Natural killer cell (primary cell): ENCODE results near the gene ELK1. TPM values are rescaled to one million over a fixed set of nuclear protein-coding genes. Genes with fewer than 3 reads are reported as not detected.

Experiments used
- ATAC-seq, 3 donors: fragments of 150-1000 bp in 2 of 3; fragments of 200-7000 bp in 1 of 3; cut with Tn5 transposase; 1 replicate in 1 of 3; 2 replicates in 2 of 3; pipeline ENCODE4 v1.10.0; 2021; ENCODE audit warnings: mild to moderate bottlenecking in 2 of 3, moderate library complexity in 2 of 3
- DNase-seq, 2 donors: peaks; one replicate each; pipeline versions ENCODE4 v3.0.0 to v3.0.0-alpha.2; 2013 to 2021; ENCODE audit warnings: mixed read lengths in 1 of 2
- H3K27ac ChIP-seq: one replicate; pipeline ENCODE4 v1.5.1; 2013; ENCODE audit warnings: mild to moderate bottlenecking, low read length
- H3K27me3 ChIP-seq: one replicate; pipeline ENCODE4 v1.6.1; 2013; ENCODE audit warnings: low read length; ENCODE audit not compliant: control insufficient read depth, insufficient read depth
- H3K36me3 ChIP-seq: one replicate; pipeline ENCODE4 v1.6.1; 2013; ENCODE audit warnings: low read length; ENCODE audit not compliant: control insufficient read depth, insufficient read depth
- H3K4me1 ChIP-seq: one replicate; pipeline ENCODE4 v1.6.1; 2013; ENCODE audit warnings: low read length; ENCODE audit not compliant: control insufficient read depth, insufficient read depth
- H3K4me3 ChIP-seq: one replicate; pipeline ENCODE4 v1.5.1; 2013; ENCODE audit warnings: low read length
- H3K9me3 ChIP-seq: one replicate; pipeline ENCODE4 v1.6.1; 2013; ENCODE audit warnings: low read length; ENCODE audit not compliant: control insufficient read depth, insufficient read depth
- H3K27ac Mint-ChIP-seq, 2 donors: one replicate each; pipeline ENCODE4 v1.8.0; 2022; ENCODE audit warnings: mild to moderate bottlenecking in 2 of 2, mixed read lengths in 2 of 2, moderate library complexity in 1 of 2
- H3K27me3 Mint-ChIP-seq, 2 donors: one replicate each; pipeline ENCODE4 v1.8.0; 2022; ENCODE audit warnings: low read depth in 2 of 2, mixed read lengths in 2 of 2
- H3K36me3 Mint-ChIP-seq: one replicate; pipeline ENCODE4 v1.8.0; 2022; ENCODE audit warnings: mixed read lengths
- H3K4me1 Mint-ChIP-seq, 2 donors: one replicate each; pipeline ENCODE4 v1.8.0; 2022; ENCODE audit warnings: mixed read lengths in 2 of 2
- H3K4me3 Mint-ChIP-seq: one replicate; pipeline ENCODE4 v1.8.0; 2022; ENCODE audit warnings: mild to moderate bottlenecking, moderate library complexity, mixed read lengths
- H3K9me3 Mint-ChIP-seq, 2 donors: one replicate each; pipeline ENCODE4 v1.8.0; 2022; ENCODE audit warnings: mixed read lengths in 2 of 2
- CTCF ChIP-seq: fragments of 200-600 bp; IDR thresholded peaks from one replicate; pipeline ENCODE4 v1.8.0; 2022; ENCODE audit warnings: antibody characterized with exemption
- WGBS: methylation state at CpG from one replicate; pipeline ENCODE4 v1.1.7; 2013; ENCODE audit warnings: missing lambda C conversion rate; ENCODE audit not compliant: insufficient coverage; 5-methylcytosine and 5-hydroxymethylcytosine counted together
- intact Hi-C: fragments of 100-400 bp; cut with micrococcal nuclease; formaldehyde crosslinking; loops from one replicate; pipeline ENCODE4 v1.14.2; 2022
- total RNA-seq, 4 donors: library from RNA; stranded (reverse); fragments of 120-200 nt in 1 of 4; gene quantifications; one replicate each; pipeline versions ENCODE4 v1.2.3 to v1.2.4, GENCODE V29; 2013 to 2022

Gene ELK1
- total RNA-seq, 3 donors from 2014 or later (not counting 1 experiment from before 2014, with no cell fraction given) = 14.1 to 15.2 (median 14.8) TPM

- Histone ChIP-seq H3K9me3 (no peaks in the 10 kb centered on the region), H3K27me3 (no peaks in the 10 kb centered on the region), H3K4me1 (peaks cover 8% of the 10 kb centered on the region), H3K4me3 (no peak overlapping the region), H3K36me3 (no peaks in the 10 kb centered on the region), H3K27ac (no peak overlapping the region)
- Mint-ChIP-seq H3K9me3 (no peaks in the 10 kb centered on the region), H3K27ac (no peak overlapping the region), H3K27me3 (no peaks in the 10 kb centered on the region), H3K4me3 (no peak overlapping the region), H3K36me3 (no peaks in the 10 kb centered on the region), H3K4me1 (peaks cover 8 to 18% of the 10 kb centered on the region in 2 donors)
- ATAC-seq (no peak), DNase-seq (no peak)
- intact Hi-C loops = no loop called here
- TF ChIP-seq CTCF = no peak
- WGBS = 94% methylated on average over 14 of the region's 16 CpGs
These were observed 62.2 kb downstream of the ELK1 start for GRCh38 chrX:47587906-47588735.

- H3K4me1 ChIP-seq = peaks cover 17% of the 10 kb centered on the region
- Mint-ChIP-seq H3K36me3 (no peaks in the 10 kb centered on the region), H3K27ac (no peak overlapping the region), H3K27me3 (no peaks in the 10 kb centered on the region), H3K4me3 (no peak overlapping the region), H3K9me3 (no peaks in the 10 kb centered on the region), H3K4me1 (peaks cover 10 to 27% of the 10 kb centered on the region in 2 donors)
- H3K27ac ChIP-seq = no peak overlapping the region
- ATAC-seq (no peak), DNase-seq (no peak)
- 65% methylated on average over 4 of the region's 4 CpGs for WGBS
- H3K27me3 ChIP-seq = no peaks in the 10 kb centered on the region
- no peaks in the 10 kb centered on the region for H3K9me3 ChIP-seq
- H3K36me3 ChIP-seq = no peaks in the 10 kb centered on the region
- intact Hi-C loops = no loop called here
- no peak for TF ChIP-seq CTCF
- no peak overlapping the region for H3K4me3 ChIP-seq
These were observed 63.1 kb downstream of the ELK1 start for GRCh38 chrX:47587091-47587891.

- Mint-ChIP-seq H3K27me3 (no peaks in the 10 kb centered on the region), H3K36me3 (no peaks in the 10 kb centered on the region), H3K4me1 (peaks cover 20 to 38% of the 10 kb centered on the region in 2 donors), H3K27ac (no peak overlapping the region), H3K4me3 (no peak overlapping the region), H3K9me3 (no peaks in the 10 kb centered on the region)
- peaks cover 27% of the 10 kb centered on the region for H3K4me1 ChIP-seq
- no peak overlapping the region for H3K4me3 ChIP-seq
- no peak for ATAC-seq
- WGBS = 96% methylated on average over 9 of the region's 11 CpGs
- H3K36me3 ChIP-seq = no peaks in the 10 kb centered on the region
- no peak for TF ChIP-seq CTCF
- no peaks in the 10 kb centered on the region for H3K27me3 ChIP-seq
- intact Hi-C loops = no loop called here
- no peak overlapping the region for H3K27ac ChIP-seq
- no peak for DNase-seq
- no peaks in the 10 kb centered on the region for H3K9me3 ChIP-seq
These were observed 64.1 kb downstream of the ELK1 start for GRCh38 chrX:47586043-47586787.

Other genes starting within 250 kb of the ELK1 start
- gene ZNF41, start 167.3 kb downstream of the ELK1 start, total RNA-seq = 10 to 100 TPM in 1 of 3 donors, 1 to 10 TPM in 2; 7.9 to 11.8 (median 10.0) TPM
- gene ARAF, start 89.4 kb downstream of the ELK1 start, total RNA-seq = 100 to 1,000 TPM; 162 to 173 (median 169) TPM
- gene TIMP1, start 68.1 kb downstream of the ELK1 start, total RNA-seq = 10 to 100 TPM; 50.9 to 71.3 (median 68.6) TPM
- gene SYN1, start 30.7 kb downstream of the ELK1 start, total RNA-seq = under 1 TPM in 1 of 3 donors, not detected in 2; 0.40 TPM
- 10 to 100 TPM in 2 of 3 donors, 1 to 10 TPM in 1; 9.0 to 21.1 (median 19.3) TPM for gene CFP, start 20.6 kb downstream of the ELK1 start, total RNA-seq
- 100 to 1,000 TPM in 1 of 3 donors, 10 to 100 TPM in 2; 88.2 to 102 (median 95.4) TPM for gene UXT, start 8.6 kb upstream of the ELK1 start, total RNA-seq
- gene ZNF81, start 186.3 kb upstream of the ELK1 start, total RNA-seq = 10 to 100 TPM; 20.9 to 23.7 (median 21.2) TPM